T-helper 22 cell (primary cell): ENCODE results near the gene OASL.

Experiments
- DNase-seq: peaks from one replicate; pipeline ENCODE4 v3.0.0-alpha.2; 2020; ENCODE audit warnings: low read depth

The OASL gene

GRCh38 chr12:121015825-121016766, 22.9 kb downstream of the OASL start, which contains the start of gene C12orf43:
Gene C12orf43, minus strand, starts transcription at chr12:121016487. Its CDS starts 13 bp downstream, at chr12:121016474.
- peak; percentile 81 for DNase-seq

GRCh38 chr12:121013715-121014114, 25.3 kb downstream of the OASL start:
- DNase-seq, result no peak

GRCh38 chr12:121011820-121012219, 27.2 kb downstream of the OASL start:
- DNase-seq, result no peak

- DNase-seq, result no peak
These were observed 28.2 kb downstream of the OASL start for GRCh38 chr12:121010860-121011259.

- no peak for DNase-seq
These were observed 29.3 kb downstream of the OASL start for GRCh38 chr12:121009741-121010140.

- DNase-seq, result no peak
These were observed 30.5 kb downstream of the OASL start for GRCh38 chr12:121008347-121009098.

- DNase-seq, result no peak
These were observed 33.7 kb downstream of the OASL start for GRCh38 chr12:121005346-121005815.

GRCh38 chr12:121004253-121004815, 34.7 kb downstream of the OASL start:
- DNase-seq, result no peak

- no peak for DNase-seq
These were observed 35.4 kb downstream of the OASL start for GRCh38 chr12:121003650-121004049.

GRCh38 chr12:121001841-121002483, 37.1 kb downstream of the OASL start:
- DNase-seq, result no peak

GRCh38 chr12:121001060-121001459, 38.0 kb downstream of the OASL start:
- no peak for DNase-seq

GRCh38 chr12:121000530-121000929, 38.5 kb downstream of the OASL start:
- no peak for DNase-seq

- DNase-seq, result no peak
These were observed 39.6 kb downstream of the OASL start for GRCh38 chr12:120999191-121000120.

GRCh38 chr12:120998435-120998834, 40.6 kb downstream of the OASL start:
- no peak for DNase-seq

GRCh38 chr12:120997448-120997847, 41.6 kb downstream of the OASL start:
- DNase-seq, result no peak

- no peak for DNase-seq
These were observed 42.8 kb downstream of the OASL start for GRCh38 chr12:120996133-120996746.

- DNase-seq, result no peak
These were observed 44.3 kb downstream of the OASL start for GRCh38 chr12:120994589-120995337.

GRCh38 chr12:120994059-120994458, 45.0 kb downstream of the OASL start:
- DNase-seq, result no peak

- no peak for DNase-seq
These were observed 45.5 kb downstream of the OASL start for GRCh38 chr12:120993496-120993895.

- DNase-seq, result no peak
These were observed 46.1 kb downstream of the OASL start for GRCh38 chr12:120992989-120993388.
